Breast epithelium (tissue), 3 donors: Measurements from ENCODE around the gene KCNK5.

Experiments
- POLR2A ChIP-seq: fragments of 450-650 bp; IDR thresholded peaks from one replicate; pipeline ENCODE4 v1.6.1; 2016; ENCODE audit warnings: antibody characterized with exemption, mild to moderate bottlenecking, moderate library complexity
- TF ChIP-seq, protein P1 (sequence below), 3 donors: fragments of 450-650 bp; IDR thresholded peaks; one replicate each; pipeline ENCODE4 v1.5.1; 2016 to 2017; ENCODE audit warnings: antibody characterized with exemption in 3 of 3, mild to moderate bottlenecking in 3 of 3, moderate library complexity in 3 of 3

DNA sequence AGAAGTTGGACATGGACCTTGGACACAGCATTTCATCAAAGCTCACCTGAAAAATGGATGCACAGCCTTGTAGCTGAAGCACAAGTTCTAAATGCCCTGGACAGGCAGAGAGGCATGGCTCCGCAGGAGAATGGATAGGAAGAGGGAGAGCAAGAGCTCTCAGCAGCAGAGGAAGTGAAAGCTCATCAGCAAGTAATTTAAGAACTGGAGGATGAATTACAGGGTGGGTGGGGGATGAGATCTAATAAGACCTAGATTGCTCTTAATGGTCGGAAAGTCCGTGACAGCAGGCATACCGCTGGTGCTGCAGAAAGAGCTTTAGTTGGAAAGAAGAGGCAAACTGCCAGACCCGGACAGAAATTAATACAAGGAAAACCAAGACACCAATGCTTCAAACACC is 77.0 kb downstream of the KCNK5 start:
- TF ChIP-seq, protein P1, sequence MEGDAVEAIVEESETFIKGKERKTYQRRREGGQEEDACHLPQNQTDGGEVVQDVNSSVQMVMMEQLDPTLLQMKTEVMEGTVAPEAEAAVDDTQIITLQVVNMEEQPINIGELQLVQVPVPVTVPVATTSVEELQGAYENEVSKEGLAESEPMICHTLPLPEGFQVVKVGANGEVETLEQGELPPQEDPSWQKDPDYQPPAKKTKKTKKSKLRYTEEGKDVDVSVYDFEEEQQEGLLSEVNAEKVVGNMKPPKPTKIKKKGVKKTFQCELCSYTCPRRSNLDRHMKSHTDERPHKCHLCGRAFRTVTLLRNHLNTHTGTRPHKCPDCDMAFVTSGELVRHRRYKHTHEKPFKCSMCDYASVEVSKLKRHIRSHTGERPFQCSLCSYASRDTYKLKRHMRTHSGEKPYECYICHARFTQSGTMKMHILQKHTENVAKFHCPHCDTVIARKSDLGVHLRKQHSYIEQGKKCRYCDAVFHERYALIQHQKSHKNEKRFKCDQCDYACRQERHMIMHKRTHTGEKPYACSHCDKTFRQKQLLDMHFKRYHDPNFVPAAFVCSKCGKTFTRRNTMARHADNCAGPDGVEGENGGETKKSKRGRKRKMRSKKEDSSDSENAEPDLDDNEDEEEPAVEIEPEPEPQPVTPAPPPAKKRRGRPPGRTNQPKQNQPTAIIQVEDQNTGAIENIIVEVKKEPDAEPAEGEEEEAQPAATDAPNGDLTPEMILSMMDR (IDR thresholded peaks at IDR 0.05) = no peak
- TF ChIP-seq POLR2A = no peak
